HG03457 (cell line): ENCODE results near the gene METTL26.

Source experiments
- ATAC-seq: cut with Tn5 transposase; IDR thresholded peaks from one replicate; pipeline ENCODE4 v1.9.1; 2021; ENCODE audit warnings: moderate number of reproducible peaks; ENCODE audit not compliant: unreplicated experiment

Gene METTL26

GRCh38 chr16:636206-637080 lies at the start of gene METTL26:
Gene METTL26 (minus strand): TSS chr16:636305. CDS start chr16:636290, 15 bp downstream.
- ATAC-seq: peak; percentile 43

- no peak for ATAC-seq
These were observed 49.0 kb upstream of the METTL26 start for GRCh38 chr16:684961-685696.

GRCh38 chr16:684071-684794 lies 48.1 kb upstream of the METTL26 start, which contains the start of gene JMJD8:
Gene JMJD8 (minus strand): TSS chr16:684334. CDS start chr16:684319, 15 bp downstream.
- peak; percentile 43 for ATAC-seq

DNA sequence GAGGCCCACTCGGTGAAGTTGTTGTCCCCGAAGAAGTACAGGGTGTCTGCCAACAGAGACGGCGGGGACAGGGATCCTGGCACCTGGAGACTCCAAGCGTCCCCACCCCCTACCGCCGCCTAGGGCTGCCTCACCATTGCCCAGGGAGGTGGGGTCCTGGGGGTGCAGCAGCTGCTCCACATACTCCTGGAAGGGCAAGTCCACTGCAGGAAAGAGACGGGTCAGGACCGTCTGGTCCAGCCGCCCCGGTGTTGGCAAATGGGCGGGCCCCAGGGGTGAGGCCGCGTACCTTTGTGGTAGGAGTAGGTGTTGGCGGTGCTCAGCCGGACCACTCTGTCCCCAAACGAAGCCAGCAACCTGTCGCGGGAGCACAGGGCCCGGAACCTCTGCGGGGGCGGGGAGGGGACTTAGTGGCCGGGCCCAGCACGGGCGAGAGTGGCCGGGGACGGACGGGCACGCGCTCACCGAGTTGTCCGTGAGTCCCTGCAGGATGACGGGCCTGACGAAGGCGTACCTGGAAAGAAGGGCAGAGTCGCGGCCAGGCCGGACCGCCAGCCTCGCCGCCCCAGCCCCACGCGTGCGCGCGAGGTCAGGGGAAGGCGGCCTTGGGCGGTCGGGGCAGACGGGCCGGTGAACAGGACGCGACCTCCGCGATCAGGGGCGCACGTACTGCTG lies 47.4 kb upstream of the METTL26 start:
- no peak for ATAC-seq

- ATAC-seq: no peak
These were observed 46.6 kb upstream of the METTL26 start for GRCh38 chr16:682493-683395.

- no peak for ATAC-seq
These were observed 45.8 kb upstream of the METTL26 start for GRCh38 chr16:681746-682427.

GRCh38 chr16:680967-681745 lies 45.1 kb upstream of the METTL26 start:
- ATAC-seq: no peak

DNA sequence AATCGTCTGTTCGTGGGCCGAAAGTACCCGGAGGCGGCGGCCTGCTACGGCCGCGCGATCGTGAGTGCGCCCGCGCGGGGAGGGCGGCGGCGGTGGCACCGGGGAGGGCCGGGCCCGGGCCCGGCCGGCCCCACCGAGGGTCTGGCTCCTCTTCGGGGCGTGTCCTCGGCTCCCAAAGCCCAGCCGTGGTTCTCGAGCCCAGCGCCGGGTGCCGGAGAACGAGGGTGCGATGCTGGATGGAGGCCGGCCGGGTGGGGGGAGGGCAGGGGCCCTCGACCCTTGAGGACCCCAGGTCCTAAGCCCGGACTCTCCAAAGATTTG lies 44.5 kb upstream of the METTL26 start:
- no peak for ATAC-seq

DNA sequence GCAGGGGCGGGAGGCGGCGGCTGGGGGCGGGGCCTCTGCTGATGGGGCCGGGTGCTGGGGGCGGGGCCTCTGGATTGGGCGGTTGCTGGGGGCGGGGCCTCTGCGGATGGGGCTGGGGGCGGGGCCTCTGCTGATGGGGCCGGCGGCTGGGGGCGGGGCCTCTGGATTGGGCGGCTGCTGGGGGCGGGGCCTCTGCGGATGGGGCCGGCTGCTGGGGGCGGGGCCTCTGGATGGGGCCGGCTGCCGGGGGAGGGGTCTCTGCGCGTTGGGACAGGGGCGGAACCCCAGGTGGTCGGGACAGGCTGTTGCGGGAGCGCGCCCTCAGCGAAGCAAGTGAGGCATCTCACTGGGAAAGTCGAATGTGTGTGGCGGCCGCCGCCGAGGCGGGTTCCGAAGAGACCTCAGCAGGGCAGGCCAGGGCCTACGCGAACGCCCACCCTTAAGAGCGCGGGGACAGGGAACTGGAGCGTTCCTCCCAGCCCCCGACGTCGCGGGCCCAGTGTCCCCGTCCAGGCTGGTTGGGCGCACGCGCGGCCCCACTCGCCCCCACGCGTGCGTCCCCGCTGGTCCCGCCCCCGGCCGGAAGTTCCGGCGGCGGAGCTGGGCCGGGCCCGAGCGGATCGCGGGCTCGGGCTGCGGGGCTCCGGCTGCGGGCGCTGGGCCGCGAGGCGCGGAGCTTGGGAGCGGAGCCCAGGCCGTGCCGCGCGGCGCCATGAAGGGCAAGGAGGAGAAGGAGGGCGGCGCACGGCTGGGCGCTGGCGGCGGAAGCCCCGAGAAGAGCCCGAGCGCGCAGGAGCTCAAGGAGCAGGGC lies 43.9 kb upstream of the METTL26 start, which contains the start of gene STUB1:
Gene STUB1 (plus strand): TSS at position 597 of the 811 bp plus-strand sequence. CDS start 116 bp downstream, at position 713.
- ATAC-seq: no peak

- no peak for ATAC-seq
These were observed 43.0 kb upstream of the METTL26 start for GRCh38 chr16:678858-679813.

DNA sequence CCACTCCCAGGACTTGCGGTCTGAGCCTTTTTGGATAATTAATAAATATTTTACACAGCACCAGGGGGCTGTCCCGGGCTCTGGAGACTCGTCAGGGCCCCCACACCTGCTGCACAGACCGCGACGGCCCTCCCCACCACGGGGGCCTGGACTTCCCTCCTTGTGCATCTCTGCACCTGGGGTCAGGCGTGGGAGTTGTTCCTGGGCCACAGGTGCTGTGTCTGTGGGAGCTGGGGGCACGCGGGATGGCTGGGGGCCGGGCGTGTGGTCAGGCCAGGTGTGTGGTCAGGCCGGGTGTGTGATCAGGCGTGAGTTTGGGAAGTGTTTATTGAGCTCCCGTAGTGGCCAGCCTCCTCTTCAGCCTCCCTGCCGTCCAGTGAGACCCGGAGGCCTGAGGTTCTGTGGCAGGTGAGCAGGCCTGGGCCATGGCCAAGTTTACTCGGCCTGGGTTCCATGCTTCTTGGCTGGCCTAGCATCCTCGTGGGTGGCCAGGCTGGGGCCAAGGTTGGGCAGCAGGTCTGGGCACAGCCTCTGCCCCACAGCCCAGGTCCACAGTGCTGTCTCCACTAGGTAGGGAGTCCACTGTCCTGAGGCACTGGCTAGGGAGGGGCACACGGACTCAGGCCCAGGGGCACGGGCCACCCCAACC lies 42.2 kb upstream of the METTL26 start:
- ATAC-seq: no peak

- no peak for ATAC-seq
These were observed 41.4 kb upstream of the METTL26 start for GRCh38 chr16:677316-678190.

GRCh38 chr16:676913-677312 lies 40.8 kb upstream of the METTL26 start:
- no peak for ATAC-seq

DNA sequence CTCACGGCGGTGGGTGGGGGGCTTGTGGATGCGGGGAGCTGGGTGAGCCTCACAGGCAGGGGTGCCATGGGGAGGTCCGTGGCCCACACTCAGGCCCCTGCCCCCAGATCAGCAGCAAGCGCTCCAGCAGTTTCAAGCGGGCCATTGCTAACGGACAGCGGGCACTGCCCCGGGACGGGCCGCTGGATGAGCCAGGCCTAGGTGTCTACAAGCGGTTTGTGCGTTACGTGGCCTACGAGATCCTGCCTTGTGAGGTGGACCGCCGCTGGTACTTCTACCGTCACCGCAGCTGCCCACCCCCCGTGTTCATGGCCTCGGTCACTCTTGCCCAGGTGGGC lies 40.4 kb upstream of the METTL26 start:
- no peak for ATAC-seq
